ENCODE results near the gene SULT1C2.

- TF ChIP-seq, protein P1, sequence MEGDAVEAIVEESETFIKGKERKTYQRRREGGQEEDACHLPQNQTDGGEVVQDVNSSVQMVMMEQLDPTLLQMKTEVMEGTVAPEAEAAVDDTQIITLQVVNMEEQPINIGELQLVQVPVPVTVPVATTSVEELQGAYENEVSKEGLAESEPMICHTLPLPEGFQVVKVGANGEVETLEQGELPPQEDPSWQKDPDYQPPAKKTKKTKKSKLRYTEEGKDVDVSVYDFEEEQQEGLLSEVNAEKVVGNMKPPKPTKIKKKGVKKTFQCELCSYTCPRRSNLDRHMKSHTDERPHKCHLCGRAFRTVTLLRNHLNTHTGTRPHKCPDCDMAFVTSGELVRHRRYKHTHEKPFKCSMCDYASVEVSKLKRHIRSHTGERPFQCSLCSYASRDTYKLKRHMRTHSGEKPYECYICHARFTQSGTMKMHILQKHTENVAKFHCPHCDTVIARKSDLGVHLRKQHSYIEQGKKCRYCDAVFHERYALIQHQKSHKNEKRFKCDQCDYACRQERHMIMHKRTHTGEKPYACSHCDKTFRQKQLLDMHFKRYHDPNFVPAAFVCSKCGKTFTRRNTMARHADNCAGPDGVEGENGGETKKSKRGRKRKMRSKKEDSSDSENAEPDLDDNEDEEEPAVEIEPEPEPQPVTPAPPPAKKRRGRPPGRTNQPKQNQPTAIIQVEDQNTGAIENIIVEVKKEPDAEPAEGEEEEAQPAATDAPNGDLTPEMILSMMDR (IDR thresholded peaks at IDR 0.05; ENCODE audit: low read depth, low read length, poor library complexity, severe bottlenecking) = no peak
- no peak for TF ChIP-seq EZH2phosphoT487 (IDR thresholded peaks at IDR 0.05; ENCODE audit: borderline replicate concordance, low read length)
Observed at GRCh38 chr2:108305901-108306300, 17.2 kb downstream of the SULT1C2 start.
